DND-41 (cell line): ENCODE measurements around the gene MRPL58.
A peak's percentile ranks its signal among the peaks of the same experiment; 100 is the strongest.

Source experiments
- ATAC-seq: fragments of 200-7000 bp; cut with Tn5 transposase; 3 replicates; pipeline ENCODE4 v1.9.1; 2021; ENCODE audit warnings: low read depth; ENCODE audit not compliant: insufficient read depth
- DNase-seq: peaks from one replicate; pipeline ENCODE4 v3.0.0-alpha.2; 2020
- H2AFZ ChIP-seq: 2 replicates; pipeline ENCODE4 v1.6.0; 2012; ENCODE audit warnings: low read depth, low read length
- H3K27ac ChIP-seq: 2 replicates; pipeline ENCODE4 v1.5.1; 2012; ENCODE audit warnings: low read length, inconsistent platforms
- H3K27me3 ChIP-seq: fragments of 200-600 bp; sonication (generic); 2 replicates; pipeline ENCODE4 v1.6.0; 2012; ENCODE audit warnings: low read length, mild to moderate bottlenecking, inconsistent platforms; ENCODE audit not compliant: insufficient read depth, poor library complexity
- H3K36me3 ChIP-seq: 2 replicates; pipeline ENCODE4 v1.5.1; 2012; ENCODE audit warnings: low read length, inconsistent platforms; ENCODE audit not compliant: insufficient read depth
- H3K4me1 ChIP-seq: 2 replicates; pipeline ENCODE4 v1.5.1; 2012; ENCODE audit warnings: mild to moderate bottlenecking, low read length; ENCODE audit not compliant: insufficient read depth
- H3K4me2 ChIP-seq: 2 replicates; pipeline ENCODE4 v1.6.0; 2012; ENCODE audit warnings: mild to moderate bottlenecking, moderate library complexity, low read length, inconsistent platforms; ENCODE audit not compliant: insufficient read depth
- H3K4me3 ChIP-seq, 2 experiments: fragments of 200-600 bp in 1 of 2; shearing (Covaris generic) in 1 of 2; 2 replicates each; pipeline ENCODE4 v1.5.1; 2012 to 2016; ENCODE audit warnings: inconsistent platforms in 2 of 2, low read length in 2 of 2, mild to moderate bottlenecking in 2 of 2, low read depth in 1 of 2, moderate library complexity in 1 of 2
- H3K79me2 ChIP-seq: 2 replicates; pipeline ENCODE4 v1.6.0; 2012; ENCODE audit warnings: low read length, inconsistent platforms; ENCODE audit not compliant: insufficient read depth
- H3K9ac ChIP-seq: 2 replicates; pipeline ENCODE4 v1.6.0; 2012; ENCODE audit warnings: low read depth, mild to moderate bottlenecking, inconsistent platforms, low read length, moderate library complexity
- H3K9me3 ChIP-seq: 2 replicates; pipeline ENCODE4 v1.5.1; 2012; ENCODE audit warnings: low read length, moderate library complexity, mild to moderate bottlenecking, inconsistent platforms; ENCODE audit not compliant: insufficient read depth, severe bottlenecking
- H4K20me1 ChIP-seq: 2 replicates; pipeline ENCODE4 v1.6.0; 2012; ENCODE audit warnings: low read length; ENCODE audit not compliant: insufficient read depth
- CTCF ChIP-seq: IDR thresholded peaks from 2 replicates; pipeline ENCODE4 v1.5.1; 2012; ENCODE audit warnings: borderline replicate concordance, low read length, moderate library complexity, mild to moderate bottlenecking; ENCODE audit not compliant: poor library complexity, severe bottlenecking; ENCODE audit errors: extremely low read depth
- EZH2 ChIP-seq: IDR thresholded peaks from 3 replicates; pipeline ENCODE4 v1.6.1; 2012; ENCODE audit warnings: borderline replicate concordance, low read depth, mild to moderate bottlenecking, moderate library complexity, low read length, inconsistent platforms; ENCODE audit not compliant: severe bottlenecking

MRPL58 gene

DNA sequence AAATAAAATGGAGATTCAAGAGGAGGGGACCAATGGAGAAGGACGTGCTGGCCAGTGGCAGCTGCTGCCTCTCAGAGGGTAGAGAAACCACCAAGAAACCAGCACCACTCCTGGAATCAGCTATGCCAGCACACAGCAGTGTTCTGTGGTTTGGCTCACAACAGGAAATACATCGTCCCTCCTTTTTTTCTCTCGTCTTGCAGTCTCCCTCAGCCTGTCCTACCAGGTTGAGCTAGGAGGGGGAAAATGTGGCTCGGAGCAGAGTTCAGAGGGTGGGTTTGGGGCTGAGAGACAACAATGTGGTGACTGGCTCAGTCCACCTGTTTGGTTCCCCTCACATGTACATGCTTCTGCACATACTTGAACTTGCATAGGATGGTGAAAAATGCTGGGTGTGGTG, 55.4 kb downstream of the MRPL58 start:
- DNase-seq (peak; percentile 86), ATAC-seq (peak; percentile 98)
- Histone ChIP-seq H3K79me2 (no peaks in the 10 kb centered on the region), H3K27me3 (no peaks in the 10 kb centered on the region), H3K36me3 (peaks cover 25% of the 10 kb centered on the region), H3K27ac (peak overlapping the region; percentile 67), H2AFZ (peak overlapping the region; percentile 53; the same call in 1 of the 2 replicates), H3K4me2 (peak overlapping the region; percentile 4; the same call in 1 of the 2 replicates), H3K9me3 (no peaks in the 10 kb centered on the region), H3K4me3 (no peak overlapping the region), H3K9ac (no peak overlapping the region), H4K20me1 (no peaks in the 10 kb centered on the region), H3K4me1 (peaks cover 31% of the 10 kb centered on the region)
- TF ChIP-seq EZH2 (no peak), CTCF (no peak)

DNA sequence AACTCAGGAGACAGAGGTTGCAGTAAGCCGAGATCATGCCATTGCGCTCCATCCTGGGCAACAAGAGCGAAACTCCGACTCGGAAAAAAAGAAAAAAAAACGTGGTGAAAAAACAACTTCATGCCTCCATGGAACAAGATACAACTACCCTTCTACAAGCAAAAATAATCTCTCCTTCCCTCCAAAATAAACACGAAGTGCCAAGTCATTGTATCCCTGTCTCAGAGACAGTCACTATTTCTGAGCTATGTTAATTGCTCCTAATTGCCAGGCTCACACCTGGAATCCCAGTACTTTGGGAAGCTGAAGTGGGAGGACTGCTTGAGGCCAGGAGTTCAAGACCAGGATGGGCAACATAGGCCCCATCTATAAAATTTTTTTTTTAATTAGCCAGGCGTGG, 56.3 kb downstream of the MRPL58 start:
- no peak overlapping the region for H3K4me2 ChIP-seq
- no peak for DNase-seq

DNA sequence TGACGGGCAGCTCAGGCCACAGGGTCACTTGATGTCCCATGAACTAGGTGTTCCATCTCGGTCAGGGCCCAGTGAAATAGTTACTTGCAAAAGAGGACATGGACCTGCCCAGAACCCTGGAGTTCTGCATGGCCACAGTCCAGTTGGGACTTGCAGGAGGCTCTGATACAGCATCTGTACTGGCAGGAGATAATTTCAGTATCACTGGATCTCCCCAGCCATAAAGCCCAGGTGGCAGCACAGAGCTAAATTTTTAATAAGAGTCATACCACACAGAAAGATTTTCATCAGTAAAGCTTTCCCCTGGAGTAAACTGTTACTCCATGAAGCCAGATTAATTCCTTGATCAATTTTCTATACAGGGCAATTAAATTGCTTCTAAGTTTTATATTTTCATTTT, 57.3 kb downstream of the MRPL58 start:
- Histone ChIP-seq H3K9ac (no peak overlapping the region), H3K4me1 (peaks cover 31% of the 10 kb centered on the region), H3K9me3 (no peaks in the 10 kb centered on the region), H4K20me1 (no peaks in the 10 kb centered on the region), H3K27me3 (no peaks in the 10 kb centered on the region), H3K4me2 (no peak overlapping the region), H3K27ac (no peak overlapping the region), H3K4me3 (no peak overlapping the region), H3K79me2 (no peaks in the 10 kb centered on the region), H2AFZ (no peak overlapping the region), H3K36me3 (peaks cover 5% of the 10 kb centered on the region)
- DNase-seq, result no peak
- no peak for ATAC-seq
- TF ChIP-seq EZH2 (no peak), CTCF (peak; percentile 43)

More for the DNA sequence above, 56.3 kb downstream of the MRPL58 start:
- Histone ChIP-seq H3K27me3 (no peaks in the 10 kb centered on the region), H3K27ac (no peak overlapping the region), H3K4me3 (no peak overlapping the region), H3K36me3 (peaks cover 16% of the 10 kb centered on the region), H4K20me1 (no peaks in the 10 kb centered on the region), H2AFZ (no peak overlapping the region), H3K4me1 (peaks cover 31% of the 10 kb centered on the region), H3K79me2 (no peaks in the 10 kb centered on the region), H3K9ac (no peak overlapping the region), H3K9me3 (no peaks in the 10 kb centered on the region)
- ATAC-seq, result no peak
- no peak for TF ChIP-seq CTCF
- no peak for TF ChIP-seq EZH2
